ENCODE results near the gene BICRA. TPM values are rescaled to one million over a fixed set of nuclear protein-coding genes. Genes with fewer than 3 reads are reported as not detected.

The BICRA gene
- total and polyA plus RNA-seq, 9 of the 15 experiments (the other 6 are each of a cell fraction or from before 2014, with no cell fraction given), result 0.01 to 8.8 (median 1.2) TPM

DNA sequence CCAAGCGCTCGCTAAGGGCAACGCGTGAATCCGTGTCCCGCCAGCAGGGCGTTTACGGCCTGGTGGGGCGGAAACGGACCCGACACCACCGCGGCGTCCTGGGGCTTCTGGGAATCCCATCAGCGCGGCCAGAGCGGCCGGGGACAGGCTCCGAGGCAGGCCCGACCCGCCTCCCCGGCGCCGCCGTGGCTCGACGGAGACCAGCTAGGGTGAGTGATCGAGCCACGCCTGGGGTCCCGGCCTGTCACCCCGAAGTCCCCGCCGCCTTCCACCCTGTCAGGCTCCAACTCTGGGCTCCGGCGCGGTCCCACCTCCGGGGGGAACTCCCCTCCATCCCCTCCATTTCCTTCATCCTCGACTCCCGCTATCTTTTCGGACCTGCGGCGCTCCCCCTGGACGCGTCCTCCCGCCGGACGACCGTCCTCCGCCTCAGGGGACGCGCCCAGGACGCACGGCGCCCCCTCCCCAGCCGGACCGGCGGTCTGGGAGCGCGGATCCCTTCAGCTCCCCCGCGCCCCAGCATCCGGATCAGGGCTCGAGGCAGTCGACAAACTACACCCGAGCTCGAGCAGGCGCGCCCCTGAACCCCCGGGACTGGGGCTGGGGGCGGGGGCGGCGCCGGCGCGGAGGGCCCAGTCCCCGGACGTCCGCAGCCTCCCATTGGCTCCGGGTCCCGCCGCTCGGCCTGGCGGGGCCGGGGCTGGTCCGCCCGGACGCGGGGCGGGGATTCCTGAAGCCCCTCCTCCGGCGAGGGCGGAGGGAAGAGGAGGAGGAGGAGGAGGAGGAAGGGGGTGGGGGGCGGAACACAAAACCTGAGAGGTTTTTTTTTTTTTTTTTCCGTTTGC is 638 bp upstream of the BICRA start (continued):
- TF ChIP-seq, protein P1, sequence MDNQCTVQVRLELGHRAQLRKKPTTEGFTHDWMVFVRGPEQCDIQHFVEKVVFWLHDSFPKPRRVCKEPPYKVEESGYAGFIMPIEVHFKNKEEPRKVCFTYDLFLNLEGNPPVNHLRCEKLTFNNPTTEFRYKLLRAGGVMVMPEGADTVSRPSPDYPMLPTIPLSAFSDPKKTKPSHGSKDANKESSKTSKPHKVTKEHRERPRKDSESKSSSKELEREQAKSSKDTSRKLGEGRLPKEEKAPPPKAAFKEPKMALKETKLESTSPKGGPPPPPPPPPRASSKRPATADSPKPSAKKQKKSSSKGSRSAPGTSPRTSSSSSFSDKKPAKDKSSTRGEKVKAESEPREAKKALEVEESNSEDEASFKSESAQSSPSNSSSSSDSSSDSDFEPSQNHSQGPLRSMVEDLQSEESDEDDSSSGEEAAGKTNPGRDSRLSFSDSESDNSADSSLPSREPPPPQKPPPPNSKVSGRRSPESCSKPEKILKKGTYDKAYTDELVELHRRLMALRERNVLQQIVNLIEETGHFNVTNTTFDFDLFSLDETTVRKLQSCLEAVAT (IDR thresholded peaks at IDR 0.05), result no peak; a peak in 1 of 4 replicates
- TF ChIP-seq RBM25 (IDR thresholded peaks at IDR 0.05; ENCODE audit: low read depth, low read length, severe bottlenecking) (peak; percentile 99), ARID2 (IDR thresholded peaks at IDR 0.05) (no peak), ZNF232 (CRISPR knock-in tag; IDR thresholded peaks at IDR 0.05) (no peak), MTA1 (IDR thresholded peaks at IDR 0.05; ENCODE audit: borderline replicate concordance) (peak; percentile 18; the same call in 1 of the 2 replicates), PYGO2 (tag; IDR thresholded peaks at IDR 0.05) (no peak), NFRKB (IDR thresholded peaks at IDR 0.05; ENCODE audit: low read depth) (no peak), ZNF584 (CRISPR knock-in tag; IDR thresholded peaks at IDR 0.05; ENCODE audit: low read depth) (no peak)
- TF ChIP-seq, protein P2, sequence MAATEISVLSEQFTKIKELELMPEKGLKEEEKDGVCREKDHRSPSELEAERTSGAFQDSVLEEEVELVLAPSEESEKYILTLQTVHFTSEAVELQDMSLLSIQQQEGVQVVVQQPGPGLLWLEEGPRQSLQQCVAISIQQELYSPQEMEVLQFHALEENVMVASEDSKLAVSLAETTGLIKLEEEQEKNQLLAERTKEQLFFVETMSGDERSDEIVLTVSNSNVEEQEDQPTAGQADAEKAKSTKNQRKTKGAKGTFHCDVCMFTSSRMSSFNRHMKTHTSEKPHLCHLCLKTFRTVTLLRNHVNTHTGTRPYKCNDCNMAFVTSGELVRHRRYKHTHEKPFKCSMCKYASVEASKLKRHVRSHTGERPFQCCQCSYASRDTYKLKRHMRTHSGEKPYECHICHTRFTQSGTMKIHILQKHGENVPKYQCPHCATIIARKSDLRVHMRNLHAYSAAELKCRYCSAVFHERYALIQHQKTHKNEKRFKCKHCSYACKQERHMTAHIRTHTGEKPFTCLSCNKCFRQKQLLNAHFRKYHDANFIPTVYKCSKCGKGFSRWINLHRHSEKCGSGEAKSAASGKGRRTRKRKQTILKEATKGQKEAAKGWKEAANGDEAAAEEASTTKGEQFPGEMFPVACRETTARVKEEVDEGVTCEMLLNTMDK (IDR thresholded peaks at IDR 0.05; ENCODE audit: borderline replicate concordance, insufficient read depth, low read depth, low read length, poor library complexity, severe bottlenecking), result peak; percentile 24
- TF ChIP-seq, protein P3, sequence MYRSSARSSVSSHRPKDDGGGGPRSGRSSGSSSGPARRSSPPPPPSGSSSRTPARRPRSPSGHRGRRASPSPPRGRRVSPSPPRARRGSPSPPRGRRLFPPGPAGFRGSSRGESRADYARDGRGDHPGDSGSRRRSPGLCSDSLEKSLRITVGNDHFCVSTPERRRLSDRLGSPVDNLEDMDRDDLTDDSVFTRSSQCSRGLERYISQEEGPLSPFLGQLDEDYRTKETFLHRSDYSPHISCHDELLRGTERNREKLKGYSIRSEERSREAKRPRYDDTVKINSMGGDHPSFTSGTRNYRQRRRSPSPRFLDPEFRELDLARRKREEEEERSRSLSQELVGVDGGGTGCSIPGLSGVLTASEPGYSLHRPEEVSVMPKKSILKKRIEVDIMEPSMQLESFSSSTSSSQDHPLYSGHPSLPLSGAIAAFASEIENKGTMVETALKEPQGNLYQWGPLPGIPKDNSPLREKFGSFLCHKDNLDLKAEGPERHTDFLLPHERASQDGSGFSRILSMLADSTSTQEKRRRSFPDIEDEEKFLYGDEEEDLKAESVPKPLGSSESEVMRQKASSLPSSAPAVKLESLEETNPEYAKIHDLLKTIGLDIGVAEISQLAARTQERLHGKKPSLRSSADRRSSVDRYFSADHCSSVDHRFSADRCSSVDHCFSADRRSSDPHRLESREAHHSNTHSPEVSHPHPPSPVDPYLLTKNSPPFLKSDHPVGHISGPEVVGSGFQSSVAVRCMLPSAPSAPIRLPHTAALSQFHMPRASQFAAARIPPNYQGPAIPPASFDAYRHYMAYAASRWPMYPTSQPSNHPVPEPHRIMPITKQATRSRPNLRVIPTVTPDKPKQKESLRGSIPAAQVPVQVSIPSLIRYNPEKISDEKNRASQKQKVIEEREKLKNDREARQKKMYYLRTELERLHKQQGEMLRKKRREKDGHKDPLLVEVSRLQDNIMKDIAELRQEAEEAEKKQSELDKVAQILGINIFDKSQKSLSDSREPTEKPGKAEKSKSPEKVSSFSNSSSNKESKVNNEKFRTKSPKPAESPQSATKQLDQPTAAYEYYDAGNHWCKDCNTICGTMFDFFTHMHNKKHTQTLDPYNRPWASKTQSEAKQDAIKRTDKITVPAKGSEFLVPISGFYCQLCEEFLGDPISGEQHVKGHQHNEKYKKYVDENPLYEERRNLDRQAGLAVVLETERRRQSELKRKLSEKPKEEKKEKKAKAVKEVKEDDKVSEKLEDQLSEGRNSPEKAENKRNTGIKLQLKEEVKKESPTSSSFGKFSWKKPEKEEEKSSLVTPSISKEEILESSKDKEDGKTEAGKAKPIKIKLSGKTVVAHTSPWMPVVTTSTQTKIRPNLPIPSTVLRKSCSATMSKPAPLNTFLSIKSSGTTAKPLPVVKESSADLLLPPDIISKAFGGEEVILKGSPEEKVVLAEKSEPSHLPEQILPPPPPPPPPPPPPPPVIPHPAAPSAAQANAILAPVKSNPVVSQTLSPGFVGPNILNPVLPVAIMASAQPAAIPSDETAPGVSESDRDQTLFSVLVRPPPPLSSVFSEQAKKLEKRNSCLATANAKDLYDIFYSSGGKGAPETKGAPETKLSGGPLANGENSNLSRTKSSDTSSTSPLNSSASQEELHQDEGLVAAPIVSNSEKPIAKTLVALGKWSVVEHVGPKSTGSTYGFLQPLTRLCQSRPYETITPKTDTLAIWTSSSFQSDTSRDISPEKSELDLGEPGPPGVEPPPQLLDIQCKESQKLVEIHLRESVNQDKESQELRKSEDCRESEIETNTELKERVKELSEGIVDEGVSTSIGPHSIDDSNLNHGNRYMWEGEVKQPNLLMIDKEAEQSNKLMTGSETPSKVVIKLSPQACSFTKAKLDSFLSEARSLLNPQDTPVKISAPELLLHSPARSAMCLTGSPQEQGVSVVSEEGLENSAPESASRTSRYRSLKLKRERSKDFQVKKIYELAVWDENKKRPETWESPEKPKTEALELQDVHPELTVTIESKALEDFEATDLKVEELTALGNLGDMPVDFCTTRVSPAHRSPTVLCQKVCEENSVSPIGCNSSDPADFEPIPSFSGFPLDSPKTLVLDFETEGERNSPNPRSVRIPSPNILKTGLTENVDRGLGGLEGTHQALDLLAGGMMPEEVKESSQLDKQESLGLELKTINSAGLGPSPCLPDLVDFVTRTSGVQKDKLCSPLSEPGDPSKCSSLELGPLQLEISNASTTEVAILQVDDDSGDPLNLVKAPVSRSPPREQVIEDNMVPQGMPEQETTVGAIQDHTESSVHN (IDR thresholded peaks at IDR 0.05; ENCODE audit: borderline replicate concordance in 1 of 2, low read depth in 1 of 2), result no peak
- TF ChIP-seq, protein P4, sequence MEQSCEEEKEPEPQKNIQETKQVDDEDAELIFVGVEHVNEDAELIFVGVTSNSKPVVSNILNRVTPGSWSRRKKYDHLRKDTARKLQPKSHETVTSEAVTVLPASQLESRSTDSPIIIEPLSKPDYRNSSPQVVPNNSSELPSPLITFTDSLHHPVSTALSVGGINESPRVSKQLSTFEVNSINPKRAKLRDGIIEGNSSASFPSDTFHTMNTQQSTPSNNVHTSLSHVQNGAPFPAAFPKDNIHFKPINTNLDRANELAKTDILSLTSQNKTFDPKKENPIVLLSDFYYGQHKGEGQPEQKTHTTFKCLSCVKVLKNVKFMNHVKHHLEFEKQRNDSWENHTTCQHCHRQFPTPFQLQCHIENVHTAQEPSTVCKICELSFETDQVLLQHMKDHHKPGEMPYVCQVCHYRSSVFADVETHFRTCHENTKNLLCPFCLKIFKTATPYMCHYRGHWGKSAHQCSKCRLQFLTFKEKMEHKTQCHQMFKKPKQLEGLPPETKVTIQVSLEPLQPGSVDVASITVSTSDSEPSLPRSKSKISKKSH (CRISPR knock-in tag; IDR thresholded peaks at IDR 0.05), result no peak

All from K562 (cell line).